Measurements from ENCODE around the gene PTPN18. TPM values are rescaled to one million over a fixed set of nuclear protein-coding genes. Genes with fewer than 3 reads are reported as not detected.
A peak's percentile ranks its signal among the peaks of the same experiment; 100 is the strongest.
"Not testable (repeated sequence)": the region's sequence is repeated elsewhere in the genome, so short reads cannot be mapped to it uniquely, and the experiment has no call there.

PTPN18 gene
- total and polyA plus RNA-seq, 2 donors: 28.6 to 42.4 TPM

GRCh38 chr2:130388221-130388907 lies 32.5 kb downstream of the PTPN18 start:
- no peak overlapping the region for H3K4me3 ChIP-seq (ENCODE audit: low read depth, low read length)
- DNase-seq (ENCODE audit: extremely low spot score): no peak
- H3K36me3 ChIP-seq (ENCODE audit: insufficient read depth): no peaks in the 10 kb centered on the region
- 74% methylated on average over 8 of the region's 8 CpGs for WGBS
- H3K27ac ChIP-seq (ENCODE audit: low read depth): no peak overlapping the region
- no peaks in the 10 kb centered on the region for H3K4me1 ChIP-seq (ENCODE audit: insufficient read depth)

GRCh38 chr2:130389358-130389757 lies 33.5 kb downstream of the PTPN18 start:
- Histone ChIP-seq H3K27ac (ENCODE audit: low read depth) (no peak overlapping the region), H3K4me1 (ENCODE audit: insufficient read depth) (no peaks in the 10 kb centered on the region), H3K4me3 (ENCODE audit: low read depth, low read length) (no peak overlapping the region), H3K36me3 (ENCODE audit: insufficient read depth) (no peaks in the 10 kb centered on the region)
- 97% methylated on average over 6 of the region's 6 CpGs for WGBS
- DNase-seq (ENCODE audit: extremely low spot score): no peak

- Histone ChIP-seq H3K4me3 (ENCODE audit: low read depth, low read length) (no peak overlapping the region), H3K27ac (ENCODE audit: low read depth) (no peak overlapping the region), H3K36me3 (ENCODE audit: insufficient read depth) (no peaks in the 10 kb centered on the region), H3K4me1 (ENCODE audit: insufficient read depth) (no peaks in the 10 kb centered on the region)
- 87% methylated on average over 3 of the region's 3 CpGs for WGBS
- no peak for DNase-seq (ENCODE audit: extremely low spot score)
Measured at GRCh38 chr2:130389783-130390182, 33.9 kb downstream of the PTPN18 start.

GRCh38 chr2:130390460-130391057 lies 34.7 kb downstream of the PTPN18 start:
- H3K27ac ChIP-seq (ENCODE audit: low read depth): peak overlapping the region; percentile 84
- peak overlapping the region; percentile 73 for H3K4me3 ChIP-seq (ENCODE audit: low read depth, low read length)
- 37% methylated on average over 16 of the region's 16 CpGs for WGBS
- H3K4me1 ChIP-seq (ENCODE audit: insufficient read depth): no peaks in the 10 kb centered on the region
- no peaks in the 10 kb centered on the region for H3K36me3 ChIP-seq (ENCODE audit: insufficient read depth)
- DNase-seq (ENCODE audit: extremely low spot score): no peak

DNA sequence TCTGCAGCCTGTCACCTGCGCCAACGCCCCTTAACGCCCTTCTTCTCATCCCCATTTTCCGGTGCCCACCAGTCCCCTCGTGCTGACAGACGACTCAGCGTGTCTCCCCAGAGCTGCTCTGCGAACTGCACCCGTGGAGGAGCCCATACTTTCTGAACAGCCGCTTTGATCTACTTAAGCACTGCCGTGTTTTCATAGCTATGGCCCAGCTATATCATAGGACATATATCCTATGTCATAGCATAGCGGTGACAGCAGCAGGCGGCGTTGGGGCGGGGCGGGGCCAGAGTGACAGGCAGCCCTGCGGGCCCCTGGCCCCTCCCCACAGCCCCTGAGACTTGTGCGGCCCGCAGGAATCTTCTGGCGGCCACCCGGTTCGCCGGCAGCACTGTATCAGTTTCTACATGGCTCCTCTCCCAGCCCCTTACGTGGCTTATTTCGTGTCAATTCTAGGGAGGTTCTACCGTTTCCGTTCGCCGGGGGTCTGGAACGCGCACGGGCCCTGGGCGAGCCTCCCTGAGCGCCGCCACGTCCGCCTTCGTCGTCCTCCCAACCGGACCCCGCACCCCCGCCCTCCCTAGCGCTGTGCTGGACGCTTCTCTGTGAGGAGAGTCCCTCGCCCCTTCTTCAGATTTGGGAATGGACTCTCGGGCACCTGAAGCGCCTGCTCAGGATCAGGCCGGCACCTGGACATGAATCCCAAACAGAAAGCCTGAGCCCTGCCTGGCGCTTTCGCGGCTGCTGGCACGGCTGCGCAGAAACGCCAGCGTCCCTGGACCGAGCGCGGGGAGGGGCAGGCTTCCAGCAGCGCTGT lies 35.4 kb downstream of the PTPN18 start:
- no peaks in the 10 kb centered on the region for H3K36me3 ChIP-seq (ENCODE audit: insufficient read depth)
- DNase-seq (ENCODE audit: extremely low spot score): no peak
- H3K4me1 ChIP-seq (ENCODE audit: insufficient read depth): no peaks in the 10 kb centered on the region
- H3K4me3 ChIP-seq (ENCODE audit: low read depth, low read length): peak overlapping the region; percentile 73
- peak overlapping the region; percentile 84 for H3K27ac ChIP-seq (ENCODE audit: low read depth)
- under 1% methylated on average over 59 of the region's 59 CpGs for WGBS

DNA sequence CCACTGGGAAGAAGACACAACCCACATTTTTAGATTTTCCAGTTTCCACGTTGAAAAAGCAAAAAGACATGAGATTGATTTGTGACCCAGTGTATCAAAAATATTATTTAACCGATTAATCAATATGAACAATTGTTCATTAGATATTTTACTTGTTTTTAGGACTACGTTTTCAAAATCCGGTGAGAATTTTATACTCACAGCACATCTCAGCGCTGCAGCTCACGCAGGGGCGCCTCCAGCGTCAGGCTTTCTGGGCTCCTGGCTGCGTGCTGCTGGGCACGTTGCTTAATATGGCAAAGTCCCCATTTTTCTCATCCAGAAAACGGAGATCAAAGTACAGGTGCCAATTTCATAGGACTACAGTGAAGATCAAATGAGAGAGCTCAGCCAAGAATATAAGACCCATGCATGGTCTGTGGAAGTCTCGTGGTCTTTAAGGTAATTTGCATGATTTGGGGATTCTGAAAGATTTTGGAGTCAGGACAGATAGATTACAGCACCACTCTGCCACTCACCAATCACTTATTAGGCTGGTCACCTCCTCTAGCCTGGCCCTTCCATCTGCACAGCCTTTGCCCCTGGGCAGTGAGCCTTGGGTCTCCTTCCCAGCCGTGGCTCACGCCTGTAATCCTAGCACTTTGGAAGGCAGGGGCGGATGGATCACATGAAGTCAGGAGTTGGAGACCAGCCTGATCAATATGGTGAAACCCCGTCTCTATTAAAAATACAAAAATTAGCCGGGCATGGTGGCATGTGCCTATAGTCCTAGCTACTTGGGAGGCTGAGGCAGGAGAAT lies 36.2 kb downstream of the PTPN18 start:
- peak overlapping the region; percentile 84 for H3K27ac ChIP-seq (ENCODE audit: low read depth)
- 21% methylated on average over 17 of the region's 17 CpGs for WGBS
- no peaks in the 10 kb centered on the region for H3K36me3 ChIP-seq (ENCODE audit: insufficient read depth)
- no peak for DNase-seq (ENCODE audit: extremely low spot score)
- H3K4me3 ChIP-seq (ENCODE audit: low read depth, low read length): peak overlapping the region; percentile 73
- H3K4me1 ChIP-seq (ENCODE audit: insufficient read depth): no peaks in the 10 kb centered on the region

GRCh38 chr2:130393318-130393910 lies 37.6 kb downstream of the PTPN18 start:
- H3K4me1 ChIP-seq (ENCODE audit: insufficient read depth): no peaks in the 10 kb centered on the region
- 93% methylated on average over 7 of the region's 7 CpGs for WGBS
- DNase-seq (ENCODE audit: extremely low spot score): no peak
- H3K27ac ChIP-seq (ENCODE audit: low read depth): no peak overlapping the region
- no peaks in the 10 kb centered on the region for H3K36me3 ChIP-seq (ENCODE audit: insufficient read depth)
- no peak overlapping the region for H3K4me3 ChIP-seq (ENCODE audit: low read depth, low read length)

GRCh38 chr2:130406280-130406679 lies 50.4 kb downstream of the PTPN18 start:
- not testable (repeated sequence) for H3K4me1 ChIP-seq (ENCODE audit: insufficient read depth); H3K4me3 ChIP-seq (ENCODE audit: low read depth, low read length); H3K36me3 ChIP-seq (ENCODE audit: insufficient read depth); H3K27ac ChIP-seq (ENCODE audit: low read depth); DNase-seq (ENCODE audit: extremely low spot score)
- WGBS: no CpG with 5 or more reads among the region's 2 CpGs

DNA sequence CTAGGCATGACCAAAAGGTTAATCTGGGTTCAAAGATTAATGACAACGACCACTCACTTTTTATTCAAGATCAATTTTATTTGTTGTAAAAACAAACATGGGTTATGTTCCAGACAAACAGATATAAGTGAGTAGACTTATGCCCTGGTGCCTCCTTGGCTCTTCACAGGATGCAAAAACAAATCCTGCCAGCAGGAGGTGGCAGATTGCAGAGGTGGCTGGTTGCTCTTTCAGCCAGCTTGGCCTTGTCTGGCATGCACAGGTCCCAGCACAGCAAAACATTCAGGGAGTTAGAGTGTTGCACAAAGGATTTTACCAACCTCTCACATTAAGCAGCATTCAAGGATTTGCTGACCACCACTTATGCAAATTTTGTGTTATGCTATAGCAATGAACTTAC lies 60.8 kb downstream of the PTPN18 start:
- 87% methylated on average over 1 of the region's 1 CpG for WGBS
- not testable (repeated sequence) for H3K4me3 ChIP-seq (ENCODE audit: low read depth, low read length); H3K27ac ChIP-seq (ENCODE audit: low read depth); DNase-seq (ENCODE audit: extremely low spot score); H3K4me1 ChIP-seq (ENCODE audit: insufficient read depth); H3K36me3 ChIP-seq (ENCODE audit: insufficient read depth)

GRCh38 chr2:130418845-130419244 lies 63.0 kb downstream of the PTPN18 start:
- DNase-seq (ENCODE audit: extremely low spot score); H3K27ac ChIP-seq (ENCODE audit: low read depth); H3K4me1 ChIP-seq (ENCODE audit: insufficient read depth); H3K36me3 ChIP-seq (ENCODE audit: insufficient read depth); H3K4me3 ChIP-seq (ENCODE audit: low read depth, low read length): not testable (repeated sequence)
- WGBS: 95% methylated on average over 1 of the region's 1 CpG

All from urinary bladder (tissue), 4 donors.